ENCODE results near the gene DEPDC1.

DNA sequence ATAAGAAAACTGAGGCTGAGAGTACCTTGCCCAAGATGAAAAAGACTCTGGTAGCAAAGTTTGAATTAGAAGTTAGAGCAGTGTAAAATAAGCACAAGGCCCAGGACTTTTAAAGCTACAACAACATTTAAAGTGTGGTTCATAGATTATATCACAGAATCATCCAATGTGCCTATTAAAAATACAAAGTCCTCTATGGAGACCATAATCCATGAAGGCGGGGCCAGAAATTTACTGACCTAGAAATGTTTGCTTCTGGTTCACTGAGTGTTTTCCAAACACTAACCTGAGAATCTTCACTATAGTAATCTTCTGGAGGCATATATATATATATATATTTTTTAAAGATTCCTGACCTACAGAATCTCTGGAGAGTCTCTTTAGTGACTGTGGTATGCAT lies 12.3 kb downstream of the DEPDC1 start:
- TF ChIP-seq, protein P1, sequence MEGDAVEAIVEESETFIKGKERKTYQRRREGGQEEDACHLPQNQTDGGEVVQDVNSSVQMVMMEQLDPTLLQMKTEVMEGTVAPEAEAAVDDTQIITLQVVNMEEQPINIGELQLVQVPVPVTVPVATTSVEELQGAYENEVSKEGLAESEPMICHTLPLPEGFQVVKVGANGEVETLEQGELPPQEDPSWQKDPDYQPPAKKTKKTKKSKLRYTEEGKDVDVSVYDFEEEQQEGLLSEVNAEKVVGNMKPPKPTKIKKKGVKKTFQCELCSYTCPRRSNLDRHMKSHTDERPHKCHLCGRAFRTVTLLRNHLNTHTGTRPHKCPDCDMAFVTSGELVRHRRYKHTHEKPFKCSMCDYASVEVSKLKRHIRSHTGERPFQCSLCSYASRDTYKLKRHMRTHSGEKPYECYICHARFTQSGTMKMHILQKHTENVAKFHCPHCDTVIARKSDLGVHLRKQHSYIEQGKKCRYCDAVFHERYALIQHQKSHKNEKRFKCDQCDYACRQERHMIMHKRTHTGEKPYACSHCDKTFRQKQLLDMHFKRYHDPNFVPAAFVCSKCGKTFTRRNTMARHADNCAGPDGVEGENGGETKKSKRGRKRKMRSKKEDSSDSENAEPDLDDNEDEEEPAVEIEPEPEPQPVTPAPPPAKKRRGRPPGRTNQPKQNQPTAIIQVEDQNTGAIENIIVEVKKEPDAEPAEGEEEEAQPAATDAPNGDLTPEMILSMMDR (IDR thresholded peaks at IDR 0.05), result no peak
- no peak for TF ChIP-seq POLR2A (IDR thresholded peaks at IDR 0.05)
